H9 (cell line): ENCODE measurements around the gene TAOK3. TPM values are rescaled to one million over a fixed set of nuclear protein-coding genes. Genes with fewer than 3 reads are reported as not detected.

Experiments
- DNase-seq: peaks from one replicate; pipeline ENCODE4 v3.0.0-alpha.2; 2017
- H2AFZ ChIP-seq: one replicate; pipeline ENCODE4 v1.6.1; 2013; ENCODE audit warnings: mild to moderate bottlenecking, low read length, control low read depth, moderate library complexity
- H2AK5ac ChIP-seq: 2 replicates; pipeline ENCODE4 v1.6.1; 2013; ENCODE audit warnings: low read length, control low read depth, mixed read lengths; ENCODE audit not compliant: insufficient read length
- H2BK120ac ChIP-seq: one replicate; pipeline ENCODE4 v1.6.1; 2013; ENCODE audit warnings: low read depth, mild to moderate bottlenecking, low read length, control low read depth, inconsistent platforms; ENCODE audit not compliant: poor library complexity, severe bottlenecking
- H2BK12ac ChIP-seq: 2 replicates; pipeline ENCODE4 v1.6.1; 2013; ENCODE audit warnings: low read length, control low read depth, mixed read lengths, low read depth; ENCODE audit not compliant: insufficient read length
- H2BK15ac ChIP-seq: 2 replicates; pipeline ENCODE4 v1.6.1; 2013; ENCODE audit warnings: low read depth, low read length, control low read depth
- H2BK20ac ChIP-seq: one replicate; pipeline ENCODE4 v1.6.1; 2013; ENCODE audit warnings: low read depth, mild to moderate bottlenecking, low read length, control low read depth, inconsistent platforms; ENCODE audit not compliant: poor library complexity, severe bottlenecking
- H2BK5ac ChIP-seq: 2 replicates; pipeline ENCODE4 v1.6.1; 2013; ENCODE audit warnings: low read length, control low read depth, mixed read lengths; ENCODE audit not compliant: insufficient read length
- H3K14ac ChIP-seq: 2 replicates; pipeline ENCODE4 v1.6.1; 2013; ENCODE audit warnings: low read length, control low read depth; ENCODE audit not compliant: insufficient read depth
- H3K18ac ChIP-seq: 2 replicates; pipeline ENCODE4 v1.6.1; 2013; ENCODE audit warnings: low read depth, mild to moderate bottlenecking, mixed read lengths, low read length, control low read depth; ENCODE audit not compliant: insufficient read length
- H3K23ac ChIP-seq: 2 replicates; pipeline ENCODE4 v1.6.1; 2013; ENCODE audit warnings: low read length, control low read depth, mixed read lengths, low read depth; ENCODE audit not compliant: insufficient read length
- H3K23me2 ChIP-seq: 2 replicates; pipeline ENCODE4 v1.6.1; 2013; ENCODE audit warnings: low read depth, mild to moderate bottlenecking, mixed read lengths, low read length, control low read depth; ENCODE audit not compliant: insufficient read length, poor library complexity, severe bottlenecking
- H3K27ac ChIP-seq: 2 replicates; pipeline ENCODE4 v1.5.1; 2013; ENCODE audit warnings: low read length, control low read depth, mixed read lengths, low read depth; ENCODE audit not compliant: insufficient read length
- H3K27me3 ChIP-seq: 2 replicates; pipeline ENCODE4 v1.6.1; 2013; ENCODE audit warnings: low read length, control low read depth, inconsistent platforms; ENCODE audit not compliant: insufficient read depth
- H3K4ac ChIP-seq: 2 replicates; pipeline ENCODE4 v1.6.1; 2013; ENCODE audit warnings: low read depth, mild to moderate bottlenecking, control low read depth, inconsistent platforms, low read length, moderate library complexity
- H3K4me1 ChIP-seq: 2 replicates; pipeline ENCODE4 v1.6.1; 2013; ENCODE audit warnings: low read length, control low read depth, inconsistent platforms; ENCODE audit not compliant: insufficient read depth
- H3K4me2 ChIP-seq: 2 replicates; pipeline ENCODE4 v1.6.1; 2013; ENCODE audit warnings: low read length, control low read depth, mixed read lengths; ENCODE audit not compliant: insufficient read length, insufficient read depth
- H3K56ac ChIP-seq: 2 replicates; pipeline ENCODE4 v1.6.1; 2013; ENCODE audit warnings: low read depth, mild to moderate bottlenecking, mixed read lengths, low read length, control low read depth; ENCODE audit not compliant: insufficient read length
- H3K79me1 ChIP-seq: 2 replicates; pipeline ENCODE4 v1.6.1; 2013; ENCODE audit warnings: low read depth, mild to moderate bottlenecking, moderate library complexity, low read length, control low read depth, inconsistent platforms; ENCODE audit not compliant: insufficient read depth, poor library complexity, severe bottlenecking
- H3K79me2 ChIP-seq: 2 replicates; pipeline ENCODE4 v1.6.1; 2013; ENCODE audit warnings: low read length, control low read depth, inconsistent platforms; ENCODE audit not compliant: insufficient read depth
- H3K9ac ChIP-seq: 2 replicates; pipeline ENCODE4 v1.6.1; 2013; ENCODE audit warnings: low read length, control low read depth, mixed read lengths; ENCODE audit not compliant: insufficient read length; ENCODE audit errors: extremely low read depth
- H3K9me3 ChIP-seq: one replicate; pipeline ENCODE4 v1.6.1; 2013; ENCODE audit warnings: low read depth, low read length, inconsistent platforms; ENCODE audit not compliant: control insufficient read depth
- H3T11ph ChIP-seq: one replicate; pipeline ENCODE4 v1.6.1; 2013; ENCODE audit warnings: mild to moderate bottlenecking, low read length, control low read depth, inconsistent platforms
- H4K20me1 ChIP-seq: one replicate; pipeline ENCODE4 v1.6.1; 2013; ENCODE audit not compliant: control insufficient read depth, insufficient read length, insufficient read depth
- H4K5ac ChIP-seq: 2 replicates; pipeline ENCODE4 v1.6.1; 2013; ENCODE audit warnings: low read depth, mild to moderate bottlenecking, mixed read lengths, low read length, control low read depth; ENCODE audit not compliant: insufficient read length
- H4K8ac ChIP-seq: replicated peaks from 2 replicates; pipeline ENCODE4 v1.6.1; 2013; ENCODE audit warnings: low read length, control low read depth, mixed read lengths, low read depth; ENCODE audit not compliant: insufficient read length
- H4K91ac ChIP-seq: 2 replicates; pipeline ENCODE4 v1.6.1; 2013; ENCODE audit warnings: low read depth, mild to moderate bottlenecking, moderate library complexity, mixed read lengths, low read length, control low read depth; ENCODE audit not compliant: insufficient read length
- H3K27ac Mint-ChIP-seq, 3 experiments: 2 replicates in 2 of 3; 3 replicates in 1 of 3; pipeline ENCODE4 v1.8.0; 2020 to 2021; ENCODE audit warnings: mixed read lengths in 3 of 3, mild to moderate bottlenecking in 1 of 3, moderate library complexity in 1 of 3
- H3K27me3 Mint-ChIP-seq: 2 replicates; pipeline ENCODE4 v1.8.0; 2021; ENCODE audit warnings: low read depth, mild to moderate bottlenecking, moderate library complexity, mixed read lengths
- H3K36me3 Mint-ChIP-seq, 3 experiments: 2 replicates in 2 of 3; 3 replicates in 1 of 3; pipeline ENCODE4 v1.8.0; 2020 to 2021; ENCODE audit warnings: low read depth in 3 of 3, mixed read lengths in 3 of 3; ENCODE audit not compliant: insufficient read depth in 1 of 3
- H3K4me1 Mint-ChIP-seq, 2 experiments: 2 replicates each; pipeline ENCODE4 v1.8.0; 2020; ENCODE audit warnings: mixed read lengths in 2 of 2
- H3K4me3 Mint-ChIP-seq, 2 experiments: 2 replicates in 1 of 2; 3 replicates in 1 of 2; pipeline ENCODE4 v1.8.0; 2020 to 2021; ENCODE audit warnings: mild to moderate bottlenecking in 2 of 2, mixed read lengths in 2 of 2, moderate library complexity in 1 of 2
- H3K9me3 Mint-ChIP-seq, 2 experiments: 2 replicates in 1 of 2; 3 replicates in 1 of 2; pipeline ENCODE4 v1.8.0; 2020; ENCODE audit warnings: mild to moderate bottlenecking in 2 of 2, mixed read lengths in 2 of 2, moderate library complexity in 1 of 2
- CTCF ChIP-seq: fragments of 200-600 bp; sonication (generic); conservative IDR thresholded peaks from 3 replicates; pipeline ENCODE4 v1.8.0; 2021; ENCODE audit warnings: antibody characterized with exemption, mild to moderate bottlenecking
- WGBS: extraction: QIAGEN DNeasy Blood & Tissue Kit; methylation state at CpG from one replicate; pipeline ENCODE4 v1.1.7; 2013; ENCODE audit warnings: missing lambda C conversion rate, low lambda C conversion rate, mixed read lengths; ENCODE audit not compliant: insufficient read length; ENCODE audit errors: extremely low coverage; 5-methylcytosine and 5-hydroxymethylcytosine counted together
- total RNA-seq: library from RNA; stranded (reverse); gene quantifications from 2 replicates; pipeline ENCODE4 v1.2.1, GENCODE V29; 2021

Gene TAOK3
- total RNA-seq, 1 experiment from 2014 or later, result 5.2 TPM

- Histone ChIP-seq H3K4me2 (no peak overlapping the region), H2BK12ac (no peak overlapping the region), H4K20me1 (no peaks in the 10 kb centered on the region), H2BK5ac (no peak overlapping the region), H3K9me3 (no peaks in the 10 kb centered on the region), H3K14ac (no peak overlapping the region), H3K79me1 (no peaks in the 10 kb centered on the region), H3K4ac (no peak overlapping the region), H4K8ac (no peak overlapping the region), H3K27me3 (no peaks in the 10 kb centered on the region), H3K27ac (no peak overlapping the region), H4K91ac (no peak overlapping the region), H3K4me1 (no peaks in the 10 kb centered on the region), H3T11ph (no peak overlapping the region), H3K79me2 (no peaks in the 10 kb centered on the region), H2BK120ac (no peak overlapping the region), H2BK15ac (no peak overlapping the region), H3K23me2 (peaks cover 20% of the 10 kb centered on the region), H3K9ac (no peak overlapping the region), H4K5ac (no peak overlapping the region), H2BK20ac (no peak overlapping the region), H3K23ac (no peak overlapping the region), H2AFZ (no peak overlapping the region), H3K18ac (no peak overlapping the region), H3K56ac (no peak overlapping the region), H2AK5ac (no peak overlapping the region)
- H3K4me3 Mint-ChIP-seq, result no peak overlapping the region
- no peaks in the 10 kb centered on the region; a peak in 1 of 7 replicates for H3K36me3 Mint-ChIP-seq
- peaks cover 29% of the 10 kb centered on the region for H3K27me3 Mint-ChIP-seq
- peaks cover 17 to 19% of the 10 kb centered on the region in 2 experiments for H3K4me1 Mint-ChIP-seq
- no peak for DNase-seq
- no peaks in the 10 kb centered on the region for H3K9me3 Mint-ChIP-seq
- no peak for TF ChIP-seq CTCF
- no CpG with 5 or more reads among the region's 4 CpGs for WGBS
- no peak overlapping the region for H3K27ac Mint-ChIP-seq
These were observed 3.9 kb downstream of the TAOK3 start for GRCh38 chr12:118368821-118369220.
